Adipocyte (in vitro differentiated cells): ENCODE measurements around the gene B4GALNT4.
"Not testable (repeated sequence)": the region's sequence is repeated elsewhere in the genome, so short reads cannot be mapped to it uniquely, and the experiment has no call there.

Experiments used
- DNase-seq: peaks from one replicate; pipeline ENCODE4 v3.0.0-alpha.2; 2015; ENCODE audit warnings: low read depth
- H3K27me3 ChIP-seq: replicated peaks from 2 replicates; pipeline ENCODE4 v1.7.0; 2013; ENCODE audit warnings: mild to moderate bottlenecking, low read length, moderate library complexity; ENCODE audit not compliant: control insufficient read depth, insufficient read depth
- H3K36me3 ChIP-seq: 2 replicates; pipeline ENCODE4 v1.7.0; 2013; ENCODE audit warnings: low read length, mild to moderate bottlenecking, moderate library complexity; ENCODE audit not compliant: control insufficient read depth, insufficient read depth, severe bottlenecking
- H3K4me1 ChIP-seq: 2 replicates; pipeline ENCODE4 v1.7.0; 2013; ENCODE audit warnings: mild to moderate bottlenecking, low read length, moderate library complexity; ENCODE audit not compliant: control insufficient read depth, insufficient read depth
- H3K4me3 ChIP-seq: 2 replicates; pipeline ENCODE4 v1.7.0; 2013; ENCODE audit warnings: mild to moderate bottlenecking, low read length, moderate library complexity
- H3K9ac ChIP-seq: 2 replicates; pipeline ENCODE4 v1.7.0; 2013; ENCODE audit warnings: mild to moderate bottlenecking, low read length, moderate library complexity
- H3K9me3 ChIP-seq: 2 replicates; pipeline ENCODE4 v1.7.0; 2013; ENCODE audit warnings: mild to moderate bottlenecking, low read length, moderate library complexity; ENCODE audit not compliant: control insufficient read depth

The B4GALNT4 gene

GRCh38 chr11:339963-340362 is 29.3 kb upstream of the B4GALNT4 start:
- H3K9ac ChIP-seq: no peak overlapping the region
- no peaks in the 10 kb centered on the region for H3K36me3 ChIP-seq
- H3K4me1 ChIP-seq: peaks cover 9% of the 10 kb centered on the region
- H3K9me3 ChIP-seq: no peaks in the 10 kb centered on the region
- no peak for DNase-seq
- no peaks in the 10 kb centered on the region for H3K27me3 ChIP-seq
- H3K4me3 ChIP-seq: no peak overlapping the region

- no peak overlapping the region for H3K4me3 ChIP-seq
- H3K27me3 ChIP-seq: no peaks in the 10 kb centered on the region
- no peaks in the 10 kb centered on the region for H3K9me3 ChIP-seq
- H3K36me3 ChIP-seq: no peaks in the 10 kb centered on the region
- H3K9ac ChIP-seq: no peak overlapping the region
- no peak for DNase-seq
- peaks cover 4% of the 10 kb centered on the region for H3K4me1 ChIP-seq
These were observed 28.5 kb upstream of the B4GALNT4 start for GRCh38 chr11:340539-341512.

GRCh38 chr11:342328-342727 is 27.0 kb upstream of the B4GALNT4 start:
- Histone ChIP-seq H3K4me3 (no peak overlapping the region), H3K36me3 (no peaks in the 10 kb centered on the region), H3K9me3 (no peaks in the 10 kb centered on the region), H3K4me1 (no peaks in the 10 kb centered on the region), H3K9ac (no peak overlapping the region), H3K27me3 (no peaks in the 10 kb centered on the region)
- no peak for DNase-seq

- H3K9me3 ChIP-seq: no peaks in the 10 kb centered on the region
- no peak overlapping the region for H3K9ac ChIP-seq
- H3K4me3 ChIP-seq: no peak overlapping the region
- H3K27me3 ChIP-seq: no peaks in the 10 kb centered on the region
- no peak for DNase-seq
- no peaks in the 10 kb centered on the region for H3K4me1 ChIP-seq
- no peaks in the 10 kb centered on the region for H3K36me3 ChIP-seq
These were observed 24.3 kb upstream of the B4GALNT4 start for GRCh38 chr11:344836-345578.

GRCh38 chr11:346529-346928 is 22.8 kb upstream of the B4GALNT4 start:
- Histone ChIP-seq H3K9ac (no peak overlapping the region), H3K4me3 (no peak overlapping the region), H3K4me1 (peaks cover 7% of the 10 kb centered on the region), H3K27me3 (no peaks in the 10 kb centered on the region), H3K9me3 (no peaks in the 10 kb centered on the region), H3K36me3 (no peaks in the 10 kb centered on the region)
- DNase-seq: no peak

GRCh38 chr11:349270-349954 is 19.9 kb upstream of the B4GALNT4 start:
- not testable (repeated sequence) for H3K4me3 ChIP-seq, DNase-seq, H3K27me3 ChIP-seq, H3K36me3 ChIP-seq, H3K9ac ChIP-seq, H3K9me3 ChIP-seq
- peaks cover 24% of the 10 kb centered on the region for H3K4me1 ChIP-seq

- not testable (repeated sequence) for H3K9me3 ChIP-seq, H3K36me3 ChIP-seq, H3K4me3 ChIP-seq, H3K27me3 ChIP-seq, DNase-seq, H3K9ac ChIP-seq
- peaks cover 30% of the 10 kb centered on the region for H3K4me1 ChIP-seq
These were observed 19.1 kb upstream of the B4GALNT4 start for GRCh38 chr11:350033-350722.

GRCh38 chr11:350723-351255 is 18.5 kb upstream of the B4GALNT4 start:
- Histone ChIP-seq H3K4me3 (peak overlapping the region; percentile 37), H3K27me3 (no peaks in the 10 kb centered on the region), H3K36me3 (no peaks in the 10 kb centered on the region), H3K4me1 (peaks cover 36% of the 10 kb centered on the region), H3K9me3 (no peaks in the 10 kb centered on the region), H3K9ac (peak overlapping the region; percentile 54)
- DNase-seq: no peak

- no peak overlapping the region for H3K9ac ChIP-seq
- no peaks in the 10 kb centered on the region for H3K27me3 ChIP-seq
- H3K36me3 ChIP-seq: no peaks in the 10 kb centered on the region
- peaks cover 36% of the 10 kb centered on the region for H3K4me1 ChIP-seq
- H3K9me3 ChIP-seq: no peaks in the 10 kb centered on the region
- no peak overlapping the region for H3K4me3 ChIP-seq
- DNase-seq: no peak
These were observed 17.9 kb upstream of the B4GALNT4 start for GRCh38 chr11:351411-351810.

GRCh38 chr11:352456-353031 is 16.8 kb upstream of the B4GALNT4 start:
- Histone ChIP-seq H3K9ac (peak overlapping the region; percentile 80), H3K36me3 (no peaks in the 10 kb centered on the region), H3K27me3 (no peaks in the 10 kb centered on the region), H3K4me3 (no peak overlapping the region), H3K4me1 (peaks cover 36% of the 10 kb centered on the region), H3K9me3 (no peaks in the 10 kb centered on the region)
- no peak for DNase-seq
